Duodenal mucosa (tissue), 2 donors: Measurements from ENCODE around the gene AIG1.
"Not testable (repeated sequence)": the region's sequence is repeated elsewhere in the genome, so short reads cannot be mapped to it uniquely, and the experiment has no call there.

Source experiments
- H3K27ac ChIP-seq: one replicate; pipeline ENCODE4 v1.7.0; 2013; ENCODE audit warnings: low read depth, low read length
- H3K27me3 ChIP-seq, 2 donors: one replicate each; pipeline ENCODE4 v1.7.0; 2013; ENCODE audit warnings: low read length in 2 of 2, control low read depth in 1 of 2; ENCODE audit not compliant: insufficient read depth in 2 of 2, control insufficient read depth in 1 of 2
- H3K36me3 ChIP-seq, 2 donors: one replicate each; pipeline ENCODE4 v1.7.0; 2013; ENCODE audit warnings: low read length in 2 of 2, control low read depth in 1 of 2; ENCODE audit not compliant: insufficient read depth in 2 of 2, control insufficient read depth in 1 of 2
- H3K4me1 ChIP-seq, 2 donors: one replicate each; pipeline ENCODE4 v1.7.0; 2013; ENCODE audit warnings: low read length in 2 of 2, control low read depth in 1 of 2; ENCODE audit not compliant: insufficient read depth in 2 of 2, control insufficient read depth in 1 of 2
- H3K4me3 ChIP-seq, 2 donors: one replicate each; pipeline ENCODE4 v1.7.0; 2013; ENCODE audit warnings: low read length in 2 of 2, low read depth in 1 of 2
- H3K9ac ChIP-seq, 2 donors: one replicate each; pipeline ENCODE4 v1.7.0; 2013; ENCODE audit warnings: low read length in 2 of 2, low read depth in 1 of 2
- H3K9me3 ChIP-seq, 2 donors: one replicate each; pipeline ENCODE4 v1.7.0; 2013; ENCODE audit warnings: low read length in 2 of 2, control low read depth in 1 of 2; ENCODE audit not compliant: control insufficient read depth in 1 of 2

The AIG1 gene

DNA sequence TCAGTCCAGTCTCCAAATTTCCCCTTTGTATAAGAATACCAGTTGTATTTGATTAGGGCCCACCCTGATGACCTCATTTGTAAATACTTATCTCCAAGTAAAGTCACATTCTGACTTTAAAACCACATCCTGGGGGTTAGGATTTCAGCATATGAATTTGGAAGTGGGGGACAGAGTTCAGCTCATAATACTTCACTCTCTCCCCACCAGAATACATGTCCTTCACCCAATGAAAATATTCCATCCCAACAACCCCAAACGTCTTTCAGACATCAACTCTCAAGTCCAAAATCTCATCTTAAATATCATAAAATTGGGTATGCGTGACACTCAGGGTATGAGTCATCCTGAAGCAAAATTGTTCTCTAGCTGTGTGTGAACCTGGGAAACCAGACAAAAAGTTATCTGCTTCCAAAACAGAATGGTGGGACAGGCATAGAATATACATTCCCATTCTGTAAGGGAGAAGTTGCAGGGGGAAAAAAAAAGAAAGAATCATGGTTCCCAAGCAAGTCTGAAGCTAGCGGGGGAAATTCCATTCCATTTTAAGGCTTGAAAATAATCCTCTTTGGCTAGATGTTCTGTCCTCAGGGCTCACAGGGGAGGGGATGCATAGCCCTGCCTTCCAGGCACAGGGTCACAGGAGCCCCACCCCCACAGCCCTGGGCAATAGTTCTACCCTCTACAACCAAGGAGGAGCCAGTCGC, 275.9 kb downstream of the AIG1 start:
- Histone ChIP-seq H3K4me3 (no peak overlapping the region), H3K27ac (no peak overlapping the region), H3K27me3 (no peaks in the 10 kb centered on the region), H3K4me1 (no peaks in the 10 kb centered on the region), H3K9ac (no peak overlapping the region), H3K36me3 (peaks cover 4 to 5% of the 10 kb centered on the region in 2 donors), H3K9me3 (no peaks in the 10 kb centered on the region)

DNA sequence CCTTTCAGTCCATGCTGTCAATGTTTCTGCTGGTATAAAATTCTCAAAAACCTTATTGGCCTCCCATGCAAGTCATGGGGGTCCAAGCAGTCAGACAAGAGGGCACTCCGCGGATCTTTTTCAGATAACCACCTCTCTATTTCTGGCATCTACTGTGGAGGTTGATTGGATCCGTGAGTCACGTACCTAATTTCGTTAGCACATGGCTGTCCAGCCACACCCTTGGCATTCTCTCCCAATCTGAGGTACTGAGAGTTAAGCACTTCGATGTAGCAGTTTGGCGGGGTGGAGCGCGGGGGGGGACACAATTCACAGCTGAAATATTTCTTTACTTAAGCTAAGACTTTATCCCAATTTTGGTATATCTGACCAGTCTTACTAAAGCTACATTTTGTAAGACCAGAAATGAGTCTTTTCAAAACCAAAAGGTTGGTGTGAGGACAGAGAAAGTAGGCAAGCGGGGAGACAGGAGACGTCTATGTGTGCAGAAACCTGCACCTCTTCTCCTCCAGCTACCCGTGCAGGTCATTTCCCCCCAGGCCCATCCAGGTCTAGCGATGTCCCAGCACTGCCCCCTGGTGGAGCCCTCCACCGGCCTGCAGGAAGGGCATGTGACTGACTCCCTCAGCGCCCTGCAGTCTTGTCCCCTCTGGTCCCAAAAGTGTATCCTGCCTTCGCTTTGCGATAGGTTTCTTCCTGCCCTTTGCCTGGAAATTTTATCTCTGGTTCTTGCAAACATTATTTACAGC, 276.7 kb downstream of the AIG1 start:
- Histone ChIP-seq H3K4me3 (no peak overlapping the region), H3K27me3 (no peaks in the 10 kb centered on the region), H3K9ac (no peak overlapping the region), H3K36me3 (peaks cover 4 to 5% of the 10 kb centered on the region in 2 donors), H3K4me1 (no peaks in the 10 kb centered on the region), H3K27ac (no peak overlapping the region), H3K9me3 (no peaks in the 10 kb centered on the region)

DNA sequence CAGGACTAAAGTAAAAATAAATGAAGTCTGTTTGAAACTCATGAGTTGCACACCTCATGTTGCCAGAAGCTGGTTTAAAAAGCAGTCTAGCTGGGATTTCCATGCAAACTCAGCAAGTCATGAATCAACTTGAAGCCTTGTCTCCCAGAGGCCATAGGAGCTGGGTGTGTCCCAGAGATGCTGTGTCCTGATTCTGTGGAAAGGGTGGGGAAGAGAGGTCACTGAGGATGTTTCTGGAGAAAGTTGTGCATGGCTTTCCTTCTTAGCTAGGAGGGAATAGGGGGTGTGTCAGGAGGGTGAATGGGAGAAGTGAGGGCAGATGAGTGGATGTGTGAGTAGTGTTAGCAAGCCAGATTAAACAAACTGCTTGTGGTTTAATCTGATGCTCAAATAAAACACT, 278.5 kb downstream of the AIG1 start:
- Histone ChIP-seq H3K27ac (no peak overlapping the region), H3K4me3 (no peak overlapping the region), H3K4me1 (no peaks in the 10 kb centered on the region), H3K27me3 (no peaks in the 10 kb centered on the region), H3K9ac (no peak overlapping the region), H3K9me3 (no peaks in the 10 kb centered on the region), H3K36me3 (peaks cover under 1 to 5% of the 10 kb centered on the region in 2 donors)

- not testable (repeated sequence) for H3K36me3 ChIP-seq, H3K4me1 ChIP-seq, H3K27me3 ChIP-seq, H3K4me3 ChIP-seq, H3K9ac ChIP-seq, H3K9me3 ChIP-seq, H3K27ac ChIP-seq
These were observed 284.8 kb downstream of the AIG1 start for GRCh38 chr6:143345477-143345876.

GRCh38 chr6:143346004-143346403, 285.3 kb downstream of the AIG1 start:
- no peaks in the 10 kb centered on the region for H3K4me1 ChIP-seq
- H3K27ac ChIP-seq: no peak overlapping the region
- no peak overlapping the region for H3K9ac ChIP-seq
- H3K36me3 ChIP-seq: peaks cover 0 to 5% of the 10 kb centered on the region in 2 donors
- no peaks in the 10 kb centered on the region for H3K27me3 ChIP-seq
- H3K4me3 ChIP-seq: no peak overlapping the region
- H3K9me3 ChIP-seq: peaks cover 0 to 5% of the 10 kb centered on the region in 2 donors

DNA sequence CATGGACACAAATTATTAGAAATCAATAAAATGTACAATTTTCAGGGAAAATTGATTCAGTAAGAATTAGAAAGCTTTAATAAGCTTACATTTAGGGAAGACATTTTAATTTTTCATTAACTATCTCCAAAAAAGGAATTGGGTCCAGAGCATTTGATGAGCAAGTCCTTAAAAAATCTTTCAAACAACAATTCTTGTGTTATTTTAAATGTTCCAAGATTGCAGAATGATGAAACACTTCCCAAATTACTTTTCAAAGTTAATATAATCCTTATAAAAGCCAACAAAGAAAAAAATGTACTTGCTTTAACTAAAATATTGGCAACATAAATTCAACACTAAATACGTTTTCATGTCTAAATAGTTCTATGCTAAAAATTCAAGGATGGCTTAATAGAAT, 287.8 kb downstream of the AIG1 start:
- no peak overlapping the region for H3K4me3 ChIP-seq
- H3K9ac ChIP-seq: no peak overlapping the region
- no peaks in the 10 kb centered on the region for H3K4me1 ChIP-seq
- no peak overlapping the region for H3K27ac ChIP-seq
- H3K36me3 ChIP-seq: no peaks in the 10 kb centered on the region
- H3K9me3 ChIP-seq: peaks cover 0 to 5% of the 10 kb centered on the region in 2 donors
- H3K27me3 ChIP-seq: no peaks in the 10 kb centered on the region

DNA sequence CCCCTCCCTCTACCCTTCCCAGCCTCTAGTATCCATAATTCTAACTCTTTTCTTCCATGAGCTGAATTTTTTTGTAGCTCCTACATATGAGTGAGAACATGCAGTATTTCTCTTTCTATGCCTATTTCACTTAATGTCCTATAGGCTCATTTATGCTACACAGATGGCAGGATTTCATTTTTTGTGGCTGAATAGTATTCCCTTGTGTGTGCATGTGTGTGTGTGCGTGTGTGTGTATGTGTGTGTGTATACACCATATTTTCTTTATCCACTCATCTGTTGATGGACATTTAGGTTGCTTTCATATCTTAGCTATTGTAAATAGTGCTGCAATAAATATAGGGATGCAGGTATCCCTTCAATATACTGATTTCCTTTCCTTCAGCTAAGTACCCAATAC, 288.8 kb downstream of the AIG1 start:
- H3K4me1 ChIP-seq: no peaks in the 10 kb centered on the region
- H3K36me3 ChIP-seq: no peaks in the 10 kb centered on the region
- H3K27me3 ChIP-seq: no peaks in the 10 kb centered on the region
- H3K9ac ChIP-seq: no peak overlapping the region
- H3K4me3 ChIP-seq: no peak overlapping the region
- H3K9me3 ChIP-seq: peaks cover 0 to 5% of the 10 kb centered on the region in 2 donors
- H3K27ac ChIP-seq: no peak overlapping the region

DNA sequence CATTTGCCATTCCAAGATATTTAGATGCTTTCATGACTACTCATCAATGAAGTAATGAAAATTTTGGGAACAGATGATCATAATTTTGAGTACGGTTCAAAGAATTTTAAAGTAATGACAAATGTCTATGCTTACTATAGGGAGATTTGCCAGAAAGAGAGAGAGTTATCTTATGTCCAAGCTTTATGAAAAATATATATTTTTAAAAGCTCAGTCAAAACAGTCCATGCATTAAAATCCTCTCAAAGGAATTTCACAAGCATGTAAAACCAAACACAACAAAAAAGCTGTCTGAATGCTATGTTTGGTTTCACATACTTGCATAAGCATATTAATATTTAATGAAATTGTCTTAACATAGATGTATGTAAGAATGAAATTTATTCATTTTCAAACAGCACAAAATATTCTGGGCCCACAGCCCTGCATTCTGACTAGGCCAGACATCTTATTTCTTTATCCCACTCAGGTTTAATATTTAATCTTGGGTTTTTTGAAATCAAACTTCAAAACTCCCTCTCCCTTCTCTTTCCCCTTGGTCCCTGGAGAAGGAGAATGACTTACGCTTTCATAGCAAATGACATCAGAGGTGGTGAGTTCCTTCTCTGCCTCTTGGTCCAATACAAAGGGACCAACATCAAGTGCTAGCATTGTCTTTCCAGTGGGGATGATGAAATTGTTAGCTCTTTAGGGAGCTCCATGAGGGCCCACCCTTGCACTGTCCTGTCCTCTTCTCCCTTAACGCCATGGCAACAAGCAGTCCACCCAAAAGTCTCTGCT, 295.6 kb downstream of the AIG1 start:
- Histone ChIP-seq H3K27me3 (no peaks in the 10 kb centered on the region), H3K36me3 (no peaks in the 10 kb centered on the region), H3K4me3 (no peak overlapping the region), H3K9ac (no peak overlapping the region), H3K9me3 (no peaks in the 10 kb centered on the region), H3K27ac (no peak overlapping the region), H3K4me1 (no peaks in the 10 kb centered on the region)

DNA sequence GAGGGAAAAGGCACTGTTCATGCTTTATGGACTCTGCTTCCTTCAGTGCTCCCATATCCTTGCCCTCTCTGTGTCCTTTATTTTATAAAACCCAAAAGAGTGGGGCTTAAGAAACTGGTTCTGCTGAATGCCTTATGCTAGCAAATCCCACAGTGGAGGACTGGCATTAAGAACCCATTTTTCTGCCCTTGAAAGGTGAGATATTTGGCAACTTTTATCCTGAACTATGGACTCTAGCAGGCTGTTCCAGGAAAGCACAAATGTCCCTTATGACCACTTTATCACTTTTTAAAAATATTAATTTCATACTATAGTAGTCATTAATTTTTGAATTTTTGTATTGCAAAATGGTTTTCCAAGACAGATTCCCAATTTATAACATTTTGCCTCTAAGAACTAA, 296.5 kb downstream of the AIG1 start:
- Histone ChIP-seq H3K27ac (no peak overlapping the region), H3K36me3 (no peaks in the 10 kb centered on the region), H3K4me1 (no peaks in the 10 kb centered on the region), H3K27me3 (no peaks in the 10 kb centered on the region), H3K4me3 (no peak overlapping the region), H3K9ac (no peak overlapping the region), H3K9me3 (no peaks in the 10 kb centered on the region)
